Keratinocyte (primary cell): ENCODE measurements around the gene RB1. TPM values are rescaled to one million over a fixed set of nuclear protein-coding genes. Genes with fewer than 3 reads are reported as not detected.

Experiments used
- DNase-seq: peaks from one replicate; pipeline ENCODE4 v3.0.0-alpha.2; 2011; ENCODE audit warnings: low read depth, missing footprints, low spot score
- FAIRE-seq: peaks from 2 replicates; lab custom pipeline; 2011; peaks lifted over from hg19 to GRCh38; lab: Jason Lieb, UNC
- H2AFZ ChIP-seq: 2 replicates; pipeline ENCODE4 v1.6.0; 2012; ENCODE audit warnings: low read length, control low read depth, inconsistent platforms; ENCODE audit not compliant: control insufficient read depth
- H3K27ac ChIP-seq: 2 replicates; pipeline ENCODE4 v1.5.1; 2011; ENCODE audit warnings: low read length; ENCODE audit not compliant: control insufficient read depth, insufficient read depth
- H3K27me3 ChIP-seq: 3 replicates; pipeline ENCODE4 v1.6.0; 2011; ENCODE audit warnings: low read length; ENCODE audit not compliant: control insufficient read depth, insufficient read depth; ENCODE audit errors: extremely low read depth
- H3K36me3 ChIP-seq, 2 experiments: 2 replicates in 1 of 2; 3 replicates in 1 of 2; pipeline ENCODE4 v1.5.1; 2011; ENCODE audit warnings: low read length in 2 of 2, mild to moderate bottlenecking in 1 of 2; ENCODE audit not compliant: control insufficient read depth in 2 of 2, insufficient read depth in 2 of 2; ENCODE audit errors: extremely low read depth in 1 of 2
- H3K4me1 ChIP-seq: 3 replicates; pipeline ENCODE4 v1.5.1; 2011; ENCODE audit warnings: low read length; ENCODE audit not compliant: control insufficient read depth, insufficient read depth; ENCODE audit errors: extremely low read depth
- H3K4me2 ChIP-seq: 3 replicates; pipeline ENCODE4 v1.6.0; 2011; ENCODE audit warnings: low read depth, low read length; ENCODE audit not compliant: control insufficient read depth, insufficient read depth; ENCODE audit errors: extremely low read depth
- H3K4me3 ChIP-seq, 3 experiments: fragments of 200-600 bp in 1 of 3; sonication (generic) in 1 of 3; 2 replicates in 2 of 3; 3 replicates in 1 of 3; pipeline ENCODE4 v1.5.1; 2011 to 2016; ENCODE audit warnings: low read length in 3 of 3, mild to moderate bottlenecking in 3 of 3, control low read depth in 2 of 3, inconsistent platforms in 1 of 3, low read depth in 1 of 3, mixed read lengths in 1 of 3, mixed run types in 1 of 3, moderate library complexity in 1 of 3; ENCODE audit not compliant: control insufficient read depth in 2 of 3, insufficient read depth in 2 of 3; ENCODE audit errors: extremely low read depth in 1 of 3
- H3K79me2 ChIP-seq: 2 replicates; pipeline ENCODE4 v1.6.0; 2012; ENCODE audit warnings: low read length; ENCODE audit not compliant: control insufficient read depth, insufficient read depth
- H3K9ac ChIP-seq: 3 replicates; pipeline ENCODE4 v1.6.0; 2011; ENCODE audit warnings: low read length; ENCODE audit not compliant: control insufficient read depth, insufficient read depth; ENCODE audit errors: extremely low read depth
- H3K9me1 ChIP-seq: 3 replicates; pipeline ENCODE4 v1.6.0; 2011; ENCODE audit warnings: low read length; ENCODE audit not compliant: control insufficient read depth, insufficient read depth; ENCODE audit errors: extremely low read depth
- H3K9me3 ChIP-seq: 2 replicates; pipeline ENCODE4 v1.5.1; 2012; ENCODE audit warnings: low read depth, low read length; ENCODE audit not compliant: control insufficient read depth
- H4K20me1 ChIP-seq: 3 replicates; pipeline ENCODE4 v1.6.0; 2011; ENCODE audit warnings: low read length; ENCODE audit not compliant: control insufficient read depth, insufficient read depth; ENCODE audit errors: extremely low read depth
- EZH2 ChIP-seq: IDR thresholded peaks from one replicate; pipeline ENCODE4 v1.6.1; 2012; ENCODE audit warnings: inconsistent platforms, mild to moderate bottlenecking, low read length, moderate library complexity
- dilution Hi-C: fragments of 300-500 bp; cut with MboI; formaldehyde crosslinking; loops from one replicate; pipeline ENCODE4 v1.7.0; 2020; ENCODE audit warnings: low sequenced_read_pairs; ENCODE audit not compliant: extremely low pct_ligation_motif_present
- polyA plus RNA-seq, 5 experiments: library from polyadenylated mRNA; depleted of rRNA in 3 of 5; stranded (reverse) in 3 of 5; stranded (forward) in 1 of 5; unstranded in 1 of 5; fragments of >200 nt; gene quantifications; 1 replicate in 1 of 5; 2 replicates in 3 of 5; 3 replicates in 1 of 5; pipeline versions ENCODE4 v1.2.1 to v1.2.3, GENCODE V29; 2011 to 2012; ENCODE audit warnings: missing spikeins in 2 of 5, low read depth in 1 of 5, low replicate concordance in 1 of 5
- TF ChIP-seq, protein P1 (sequence below), 3 experiments: IDR thresholded peaks in 1 of 3; conservative IDR thresholded peaks in 1 of 3; optimal IDR thresholded peaks in 1 of 3; 2 replicates in 2 of 3; 3 replicates in 1 of 3; pipeline versions ENCODE3 to v1.5.1; 2011; ENCODE audit warnings: low read length in 3 of 3, mild to moderate bottlenecking in 3 of 3, moderate library complexity in 2 of 3, control low read depth in 1 of 3, inconsistent platforms in 1 of 3; ENCODE audit not compliant: insufficient read depth in 2 of 3; ENCODE audit errors: extremely low read depth in 1 of 3

Gene RB1
- polyA plus RNA-seq, 1 donor (not counting 4 experiments of a cell fraction or from before 2014, with no cell fraction given) = 22.4 TPM

DNA sequence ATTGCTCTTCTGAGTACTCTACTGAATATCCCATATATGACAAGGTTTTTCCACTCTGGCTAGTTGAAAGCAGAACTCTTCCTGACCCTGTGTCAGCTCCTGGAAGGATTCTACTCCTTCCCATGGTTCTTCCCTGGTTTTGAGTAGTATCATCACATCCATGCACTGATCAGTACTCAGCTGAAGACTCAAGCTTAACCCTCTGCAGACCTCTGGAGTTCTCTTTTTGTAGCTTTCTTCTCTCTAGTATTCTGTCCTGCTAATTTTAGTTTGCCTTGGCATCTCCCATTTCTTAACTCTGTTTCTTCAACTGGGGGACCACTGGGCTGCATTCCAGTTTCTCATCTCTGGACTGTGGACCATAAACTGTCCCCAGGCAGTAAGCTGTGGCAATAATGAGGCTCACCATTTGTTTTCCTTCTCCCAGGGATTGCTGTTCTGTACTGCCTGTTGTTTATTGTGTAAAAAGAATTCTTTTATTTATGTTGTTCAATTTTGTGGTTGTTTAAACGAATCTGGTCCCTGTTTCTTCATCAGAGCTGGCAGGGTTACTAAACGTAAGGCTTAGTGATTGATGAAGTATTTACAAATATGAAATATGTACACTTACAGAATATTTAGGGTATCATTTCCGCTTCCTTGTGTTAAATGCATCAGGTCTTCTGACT is 89.6 kb downstream of the RB1 start:
- Histone ChIP-seq H3K79me2 (no peaks in the 10 kb centered on the region), H3K4me2 (no peak overlapping the region), H3K36me3 (peaks cover 0 to 3% of the 10 kb centered on the region in 2 experiments), H3K4me1 (peaks cover 5% of the 10 kb centered on the region), H3K9ac (no peak overlapping the region), H3K9me1 (no peaks in the 10 kb centered on the region), H2AFZ (no peak overlapping the region), H3K9me3 (no peaks in the 10 kb centered on the region), H4K20me1 (no peaks in the 10 kb centered on the region), H3K27me3 (no peaks in the 10 kb centered on the region), H3K27ac (no peak overlapping the region), H3K4me3 (no peak overlapping the region)
- dilution Hi-C loops = no loop called here
- no peak for DNase-seq
- no peak for FAIRE-seq
- TF ChIP-seq, protein P1, sequence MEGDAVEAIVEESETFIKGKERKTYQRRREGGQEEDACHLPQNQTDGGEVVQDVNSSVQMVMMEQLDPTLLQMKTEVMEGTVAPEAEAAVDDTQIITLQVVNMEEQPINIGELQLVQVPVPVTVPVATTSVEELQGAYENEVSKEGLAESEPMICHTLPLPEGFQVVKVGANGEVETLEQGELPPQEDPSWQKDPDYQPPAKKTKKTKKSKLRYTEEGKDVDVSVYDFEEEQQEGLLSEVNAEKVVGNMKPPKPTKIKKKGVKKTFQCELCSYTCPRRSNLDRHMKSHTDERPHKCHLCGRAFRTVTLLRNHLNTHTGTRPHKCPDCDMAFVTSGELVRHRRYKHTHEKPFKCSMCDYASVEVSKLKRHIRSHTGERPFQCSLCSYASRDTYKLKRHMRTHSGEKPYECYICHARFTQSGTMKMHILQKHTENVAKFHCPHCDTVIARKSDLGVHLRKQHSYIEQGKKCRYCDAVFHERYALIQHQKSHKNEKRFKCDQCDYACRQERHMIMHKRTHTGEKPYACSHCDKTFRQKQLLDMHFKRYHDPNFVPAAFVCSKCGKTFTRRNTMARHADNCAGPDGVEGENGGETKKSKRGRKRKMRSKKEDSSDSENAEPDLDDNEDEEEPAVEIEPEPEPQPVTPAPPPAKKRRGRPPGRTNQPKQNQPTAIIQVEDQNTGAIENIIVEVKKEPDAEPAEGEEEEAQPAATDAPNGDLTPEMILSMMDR (optimal IDR thresholded peaks at IDR 0.05 in 1 of 3, IDR thresholded peaks at IDR 0.05 in 1 of 3, conservative IDR thresholded peaks at IDR 0.05 in 1 of 3; ENCODE audit: extremely low read depth in 1 of 3, insufficient read depth in 2 of 3, low read length in 3 of 3) = no peak
- no peak for TF ChIP-seq EZH2

DNA sequence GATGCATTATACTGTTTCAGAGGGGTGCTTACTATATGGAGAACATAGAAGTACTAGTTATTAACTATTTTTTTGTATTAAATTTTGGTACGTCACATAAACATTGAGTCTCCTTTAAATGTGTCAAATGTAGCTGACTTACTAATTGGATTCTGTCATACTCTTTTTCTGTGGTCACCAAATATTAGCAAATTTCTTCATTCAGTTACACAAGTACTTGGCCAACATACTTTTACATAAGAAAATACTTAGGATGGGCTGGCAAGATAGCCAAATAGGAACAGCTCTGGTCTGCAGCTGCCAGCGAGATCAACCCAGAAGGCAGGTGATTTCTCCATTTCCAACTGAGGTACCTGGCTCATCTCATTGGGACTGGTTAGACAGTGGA is 90.1 kb downstream of the RB1 start:
- DNase-seq = no peak
- Histone ChIP-seq H3K79me2 (no peaks in the 10 kb centered on the region), H3K9me1 (no peaks in the 10 kb centered on the region), H3K4me2 (no peak overlapping the region), H3K4me3 (no peak overlapping the region), H4K20me1 (no peaks in the 10 kb centered on the region), H3K9me3 (no peaks in the 10 kb centered on the region), H3K9ac (no peak overlapping the region), H2AFZ (no peak overlapping the region), H3K27me3 (no peaks in the 10 kb centered on the region), H3K36me3 (peaks cover 0 to 3% of the 10 kb centered on the region in 2 experiments), H3K27ac (no peak overlapping the region), H3K4me1 (peaks cover 10% of the 10 kb centered on the region)
- TF ChIP-seq, protein P1 (optimal IDR thresholded peaks at IDR 0.05 in 1 of 3, IDR thresholded peaks at IDR 0.05 in 1 of 3, conservative IDR thresholded peaks at IDR 0.05 in 1 of 3; ENCODE audit: extremely low read depth in 1 of 3, insufficient read depth in 2 of 3, low read length in 3 of 3) = no peak
- no peak for TF ChIP-seq EZH2
- dilution Hi-C loops = no loop called here
- FAIRE-seq = no peak
